Ovary (tissue), 3 donors: ENCODE measurements around the gene CPNE4.

Source experiments
- POLR2A ChIP-seq: fragments of 450-650 bp; IDR thresholded peaks from one replicate; pipeline ENCODE4 v1.6.1; 2017; ENCODE audit warnings: antibody characterized with exemption, mild to moderate bottlenecking, moderate library complexity
- TF ChIP-seq, protein P1 (sequence below), 3 donors: fragments of 450-650 bp in 2 of 3; fragments of 200-600 bp in 1 of 3; IDR thresholded peaks; one replicate each; pipeline versions ENCODE4 v1.5.1 to v1.8.0; 2016 to 2022; ENCODE audit warnings: antibody characterized with exemption in 3 of 3, mild to moderate bottlenecking in 1 of 3
- donor health status: DM: no; HTN: no; CAD: no.

DNA sequence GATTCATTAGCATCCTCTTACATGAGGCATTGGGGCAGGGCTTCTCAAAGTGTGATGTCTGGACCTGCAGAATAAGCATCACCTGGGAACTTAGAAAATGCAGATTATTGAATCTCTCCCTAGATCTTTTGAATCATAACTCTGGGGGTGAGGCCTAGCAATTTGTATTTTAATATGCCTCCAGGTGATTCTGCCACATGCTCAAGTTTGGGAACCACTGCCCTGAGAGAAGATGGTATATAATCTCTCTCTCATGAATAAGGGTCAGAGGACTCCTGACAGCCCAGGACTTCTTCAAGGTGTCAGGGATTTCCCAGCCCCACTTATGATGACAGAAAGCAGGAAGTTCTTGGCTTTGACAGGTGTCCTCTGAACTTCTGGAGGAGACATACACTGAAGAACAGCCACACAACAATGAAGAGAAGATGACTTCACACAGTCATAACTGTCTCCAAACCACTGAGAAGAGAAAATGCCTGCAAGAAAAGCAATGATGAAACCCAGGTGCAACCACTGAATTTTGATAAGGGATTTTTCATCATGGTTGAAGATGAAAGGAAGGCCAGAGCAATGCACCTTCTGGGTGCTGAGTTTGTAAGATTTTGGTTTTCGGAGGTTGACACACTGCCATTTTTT is 320.1 kb downstream of the CPNE4 start:
- TF ChIP-seq, protein P1, sequence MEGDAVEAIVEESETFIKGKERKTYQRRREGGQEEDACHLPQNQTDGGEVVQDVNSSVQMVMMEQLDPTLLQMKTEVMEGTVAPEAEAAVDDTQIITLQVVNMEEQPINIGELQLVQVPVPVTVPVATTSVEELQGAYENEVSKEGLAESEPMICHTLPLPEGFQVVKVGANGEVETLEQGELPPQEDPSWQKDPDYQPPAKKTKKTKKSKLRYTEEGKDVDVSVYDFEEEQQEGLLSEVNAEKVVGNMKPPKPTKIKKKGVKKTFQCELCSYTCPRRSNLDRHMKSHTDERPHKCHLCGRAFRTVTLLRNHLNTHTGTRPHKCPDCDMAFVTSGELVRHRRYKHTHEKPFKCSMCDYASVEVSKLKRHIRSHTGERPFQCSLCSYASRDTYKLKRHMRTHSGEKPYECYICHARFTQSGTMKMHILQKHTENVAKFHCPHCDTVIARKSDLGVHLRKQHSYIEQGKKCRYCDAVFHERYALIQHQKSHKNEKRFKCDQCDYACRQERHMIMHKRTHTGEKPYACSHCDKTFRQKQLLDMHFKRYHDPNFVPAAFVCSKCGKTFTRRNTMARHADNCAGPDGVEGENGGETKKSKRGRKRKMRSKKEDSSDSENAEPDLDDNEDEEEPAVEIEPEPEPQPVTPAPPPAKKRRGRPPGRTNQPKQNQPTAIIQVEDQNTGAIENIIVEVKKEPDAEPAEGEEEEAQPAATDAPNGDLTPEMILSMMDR (IDR thresholded peaks at IDR 0.05) = no peak
- no peak for TF ChIP-seq POLR2A
